ENCODE data around the gene RHOU.

DNA sequence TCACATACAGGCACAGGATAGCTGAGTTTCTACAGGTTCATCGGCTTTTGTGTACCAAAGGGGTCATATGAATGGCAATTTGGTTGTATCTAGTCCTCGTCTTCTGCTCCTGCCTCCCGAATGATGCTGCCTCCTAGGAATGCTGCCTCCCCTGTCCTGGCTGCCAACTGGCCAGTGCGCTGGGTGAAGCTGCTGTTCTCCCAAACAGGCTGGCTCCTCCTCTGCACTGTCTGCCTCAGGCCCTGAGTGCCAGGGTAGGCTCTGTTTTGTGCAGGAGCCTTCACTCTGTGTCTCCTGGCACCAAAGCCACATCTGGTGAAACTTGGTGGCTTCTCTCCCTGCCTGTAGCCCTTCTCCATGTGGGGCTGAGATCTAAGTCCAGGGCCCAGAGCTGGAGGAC lies 60.3 kb downstream of the RHOU start:
- TF ChIP-seq EZH2 (IDR thresholded peaks at IDR 0.05; ENCODE audit: borderline replicate concordance, low read depth, low read length, poor library complexity, severe bottlenecking) = no peak
- TF ChIP-seq, protein P1, sequence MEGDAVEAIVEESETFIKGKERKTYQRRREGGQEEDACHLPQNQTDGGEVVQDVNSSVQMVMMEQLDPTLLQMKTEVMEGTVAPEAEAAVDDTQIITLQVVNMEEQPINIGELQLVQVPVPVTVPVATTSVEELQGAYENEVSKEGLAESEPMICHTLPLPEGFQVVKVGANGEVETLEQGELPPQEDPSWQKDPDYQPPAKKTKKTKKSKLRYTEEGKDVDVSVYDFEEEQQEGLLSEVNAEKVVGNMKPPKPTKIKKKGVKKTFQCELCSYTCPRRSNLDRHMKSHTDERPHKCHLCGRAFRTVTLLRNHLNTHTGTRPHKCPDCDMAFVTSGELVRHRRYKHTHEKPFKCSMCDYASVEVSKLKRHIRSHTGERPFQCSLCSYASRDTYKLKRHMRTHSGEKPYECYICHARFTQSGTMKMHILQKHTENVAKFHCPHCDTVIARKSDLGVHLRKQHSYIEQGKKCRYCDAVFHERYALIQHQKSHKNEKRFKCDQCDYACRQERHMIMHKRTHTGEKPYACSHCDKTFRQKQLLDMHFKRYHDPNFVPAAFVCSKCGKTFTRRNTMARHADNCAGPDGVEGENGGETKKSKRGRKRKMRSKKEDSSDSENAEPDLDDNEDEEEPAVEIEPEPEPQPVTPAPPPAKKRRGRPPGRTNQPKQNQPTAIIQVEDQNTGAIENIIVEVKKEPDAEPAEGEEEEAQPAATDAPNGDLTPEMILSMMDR (conservative IDR thresholded peaks at IDR 0.05; ENCODE audit: low read depth, low read length) = no peak

Data from A673 (cell line).